HG03060 (cell line): ENCODE measurements around the gene TMPRSS4.

Experiments used
- ATAC-seq: cut with Tn5 transposase; IDR thresholded peaks from one replicate; pipeline ENCODE4 v1.9.1; 2021; ENCODE audit warnings: low read depth, moderate number of reproducible peaks; ENCODE audit not compliant: unreplicated experiment

Gene TMPRSS4

DNA sequence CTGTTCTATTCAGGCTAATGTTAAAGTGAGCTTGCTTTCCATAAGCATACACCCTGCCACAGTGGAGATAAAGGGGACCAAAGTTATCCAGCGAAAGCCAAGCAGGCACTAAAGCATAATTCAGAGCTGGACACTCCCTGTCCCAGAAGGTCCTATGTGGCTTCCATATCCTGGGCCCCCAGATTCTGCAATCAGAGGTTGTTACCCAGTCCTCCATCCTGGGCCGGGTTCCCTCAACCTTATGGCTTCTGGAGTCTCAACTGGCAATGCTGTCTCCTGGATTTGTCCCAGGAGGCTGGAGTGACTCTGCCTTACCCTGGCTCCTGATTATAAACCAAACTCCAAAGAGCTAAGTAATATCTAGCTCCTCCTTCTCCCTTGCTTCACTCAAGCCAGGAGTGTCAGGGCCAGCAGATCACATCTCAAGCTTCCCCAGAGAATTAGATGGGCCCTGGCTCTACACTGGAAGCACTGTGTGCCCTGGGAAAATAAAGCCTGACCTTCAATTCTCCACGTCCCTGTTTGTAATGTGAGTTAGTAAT is 23.9 kb downstream of the TMPRSS4 start:
- ATAC-seq = no peak

DNA sequence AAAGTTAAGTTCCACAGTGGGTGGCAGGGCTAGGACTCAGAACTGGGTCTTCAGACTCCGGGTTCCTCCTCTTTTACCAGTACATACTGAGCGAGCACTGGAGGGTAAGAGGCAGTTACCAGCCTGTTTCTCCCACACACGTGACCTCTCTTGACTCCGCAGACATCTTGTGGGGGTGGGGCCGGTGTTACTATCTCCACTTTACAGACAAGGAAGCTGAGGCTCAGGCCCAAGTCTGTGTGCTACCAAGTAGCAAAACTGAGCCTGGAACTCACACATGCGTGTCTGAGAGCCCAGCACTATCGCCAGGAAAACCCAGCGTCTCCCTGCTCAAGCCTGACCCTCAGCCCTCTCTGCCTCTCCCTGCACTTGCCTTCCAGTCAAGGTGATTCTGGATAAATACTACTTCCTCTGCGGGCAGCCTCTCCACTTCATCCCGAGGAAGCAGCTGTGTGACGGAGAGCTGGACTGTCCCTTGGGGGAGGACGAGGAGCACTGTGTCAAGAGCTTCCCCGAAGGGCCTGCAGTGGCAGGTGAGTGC is 25.9 kb downstream of the TMPRSS4 start:
- ATAC-seq = no peak

DNA sequence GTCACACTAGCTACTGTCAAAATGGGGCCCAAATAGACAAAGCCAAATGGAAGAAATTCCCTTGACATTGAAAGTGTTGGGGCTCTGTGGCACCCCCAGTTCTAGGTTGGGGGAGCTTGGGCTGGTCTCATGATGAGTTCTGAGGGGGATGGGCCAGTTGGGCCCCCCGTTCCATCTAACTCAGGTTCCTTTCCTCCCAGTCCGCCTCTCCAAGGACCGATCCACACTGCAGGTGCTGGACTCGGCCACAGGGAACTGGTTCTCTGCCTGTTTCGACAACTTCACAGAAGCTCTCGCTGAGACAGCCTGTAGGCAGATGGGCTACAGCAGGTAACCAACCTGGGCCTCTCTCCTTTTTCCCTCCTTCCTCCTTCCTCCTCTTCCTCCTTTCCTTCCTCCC is 27.6 kb downstream of the TMPRSS4 start:
- no peak for ATAC-seq

DNA sequence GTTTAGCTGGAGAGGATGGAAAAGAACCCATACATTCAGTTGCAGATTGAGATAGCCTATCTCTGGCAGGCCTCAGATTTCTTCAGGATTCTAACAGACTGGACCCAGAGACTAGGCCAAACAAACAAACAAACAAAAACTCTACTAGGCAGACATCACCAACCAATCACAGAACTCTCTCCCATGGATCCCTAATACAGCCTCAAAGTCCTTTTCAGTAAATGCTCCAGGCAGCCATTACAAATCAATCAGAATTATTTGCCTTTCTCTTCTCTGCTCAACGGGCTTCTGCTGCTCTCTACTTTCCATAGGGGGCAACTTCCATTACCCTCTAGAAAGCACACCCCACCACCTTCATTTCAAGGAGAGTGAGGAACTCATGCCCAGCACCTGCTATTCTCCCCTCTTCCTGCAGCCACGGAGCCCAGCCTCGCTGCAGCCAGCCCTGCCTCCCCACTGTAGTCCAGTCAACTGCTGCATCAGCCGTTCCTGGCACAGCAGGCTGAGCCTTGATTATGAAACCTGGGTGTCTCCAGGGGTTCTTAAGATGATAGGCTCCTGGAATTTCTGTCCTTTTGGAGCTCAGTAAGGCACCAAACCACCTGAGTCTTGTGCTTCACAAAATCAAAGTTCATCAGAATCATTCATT is 28.9 kb downstream of the TMPRSS4 start:
- ATAC-seq = no peak

DNA sequence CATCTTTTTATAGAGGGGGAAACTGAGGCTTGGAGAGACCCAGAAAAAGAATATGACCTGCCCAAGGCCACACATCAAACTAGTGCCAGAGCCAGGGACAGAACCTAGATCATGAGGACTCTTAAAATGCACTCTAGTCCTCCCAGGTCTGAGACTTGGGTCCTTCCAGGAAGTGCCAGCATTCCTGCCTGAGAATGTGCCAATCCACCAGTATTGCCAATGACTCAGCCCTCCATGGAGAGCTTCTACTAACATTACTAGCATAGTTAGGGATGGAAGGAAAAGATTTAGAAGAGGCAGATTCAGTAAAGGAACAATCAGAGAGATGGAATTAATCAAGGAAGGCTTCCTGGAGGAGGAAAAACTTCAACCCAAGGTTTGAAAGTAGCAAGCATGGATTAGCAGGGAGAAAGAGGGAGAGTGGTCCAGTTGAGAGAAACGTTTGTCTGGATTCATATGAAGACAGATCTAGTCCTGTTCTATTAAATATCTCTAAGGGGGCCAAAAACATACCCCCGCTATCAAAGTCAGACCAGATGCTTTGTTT is 30.0 kb downstream of the TMPRSS4 start:
- no peak for ATAC-seq

DNA sequence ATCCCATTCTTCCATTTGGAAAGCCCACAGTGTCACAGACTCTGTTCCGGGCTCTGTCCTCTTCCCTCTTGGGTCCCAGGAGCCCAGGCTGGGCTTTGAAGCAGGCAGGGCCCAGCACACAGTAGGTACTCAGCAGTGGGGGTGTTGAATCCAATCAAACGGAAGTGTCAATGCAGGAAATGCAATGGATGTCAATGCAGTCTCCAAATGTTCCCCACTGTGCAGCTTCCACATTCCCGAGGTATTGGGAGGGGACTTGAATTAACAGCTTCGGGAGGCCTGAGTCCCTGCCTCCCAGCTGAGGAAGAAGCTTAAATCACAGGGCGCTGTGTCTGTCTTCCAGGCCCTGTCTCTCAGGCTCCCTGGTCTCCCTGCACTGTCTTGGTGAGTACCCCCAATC is 31.6 kb downstream of the TMPRSS4 start:
- no peak for ATAC-seq

DNA sequence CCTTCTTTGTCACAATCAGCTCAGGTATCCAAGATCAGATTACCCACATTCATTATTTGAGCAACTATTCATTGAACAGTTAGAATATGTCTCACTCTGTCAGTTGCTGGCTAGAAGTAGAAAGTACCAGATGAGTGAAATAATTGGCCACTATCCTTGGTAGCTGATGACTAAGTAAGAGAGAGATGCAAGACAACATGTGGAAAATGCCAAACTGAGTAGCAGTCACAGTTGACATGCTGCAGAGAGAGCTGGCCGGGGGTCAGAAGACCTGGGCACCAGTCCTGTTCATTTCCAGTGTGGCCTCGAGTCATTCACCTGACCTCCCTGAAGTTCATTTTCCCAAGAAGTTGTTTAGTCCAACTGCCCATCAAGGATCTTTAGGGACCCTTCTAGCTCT is 32.4 kb downstream of the TMPRSS4 start:
- no peak for ATAC-seq

DNA sequence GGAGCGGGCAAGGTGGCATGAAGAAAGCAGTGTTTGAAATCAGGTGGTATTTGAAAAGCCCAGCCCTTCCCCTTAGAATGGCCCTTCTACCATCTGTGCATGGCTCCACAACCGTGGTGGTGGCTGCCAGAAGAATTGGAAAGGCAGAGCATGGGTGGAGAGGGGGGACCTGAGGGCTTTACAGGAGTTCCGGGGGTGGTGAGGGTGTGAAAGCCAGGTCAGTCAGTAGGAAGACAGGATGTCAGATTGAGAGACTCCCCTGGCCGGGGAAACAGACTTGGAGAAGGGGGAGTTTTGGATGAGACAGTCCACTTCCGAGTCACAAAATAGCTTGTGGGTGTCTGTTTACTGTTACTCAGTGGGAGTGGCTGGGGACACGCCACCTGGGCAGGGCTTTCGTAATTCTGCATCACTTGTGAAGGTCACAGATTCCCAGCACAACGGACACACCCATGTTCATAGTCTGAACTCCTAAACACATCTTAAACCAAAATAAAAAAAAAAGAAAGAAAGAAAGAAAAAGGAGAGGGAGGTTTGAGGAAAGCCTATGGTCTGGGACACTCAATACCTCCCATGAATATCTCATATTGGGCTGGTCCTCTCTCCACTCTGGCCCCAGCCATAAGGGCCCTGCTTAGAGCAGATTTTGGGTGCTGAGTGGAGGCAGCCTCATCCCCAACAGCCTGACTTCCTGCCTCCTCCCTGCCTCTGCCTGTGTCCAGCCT is 34.3 kb downstream of the TMPRSS4 start:
- no peak for ATAC-seq

DNA sequence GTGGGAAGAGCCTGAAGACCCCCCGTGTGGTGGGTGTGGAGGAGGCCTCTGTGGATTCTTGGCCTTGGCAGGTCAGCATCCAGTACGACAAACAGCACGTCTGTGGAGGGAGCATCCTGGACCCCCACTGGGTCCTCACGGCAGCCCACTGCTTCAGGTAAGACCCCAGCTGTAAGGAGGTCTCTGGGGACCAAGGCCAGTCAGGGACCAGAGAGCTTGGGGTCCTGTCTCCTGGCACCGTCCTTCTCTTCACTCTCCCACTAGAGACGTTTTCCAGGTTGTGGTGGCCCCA is 34.8 kb downstream of the TMPRSS4 start:
- no peak for ATAC-seq

DNA sequence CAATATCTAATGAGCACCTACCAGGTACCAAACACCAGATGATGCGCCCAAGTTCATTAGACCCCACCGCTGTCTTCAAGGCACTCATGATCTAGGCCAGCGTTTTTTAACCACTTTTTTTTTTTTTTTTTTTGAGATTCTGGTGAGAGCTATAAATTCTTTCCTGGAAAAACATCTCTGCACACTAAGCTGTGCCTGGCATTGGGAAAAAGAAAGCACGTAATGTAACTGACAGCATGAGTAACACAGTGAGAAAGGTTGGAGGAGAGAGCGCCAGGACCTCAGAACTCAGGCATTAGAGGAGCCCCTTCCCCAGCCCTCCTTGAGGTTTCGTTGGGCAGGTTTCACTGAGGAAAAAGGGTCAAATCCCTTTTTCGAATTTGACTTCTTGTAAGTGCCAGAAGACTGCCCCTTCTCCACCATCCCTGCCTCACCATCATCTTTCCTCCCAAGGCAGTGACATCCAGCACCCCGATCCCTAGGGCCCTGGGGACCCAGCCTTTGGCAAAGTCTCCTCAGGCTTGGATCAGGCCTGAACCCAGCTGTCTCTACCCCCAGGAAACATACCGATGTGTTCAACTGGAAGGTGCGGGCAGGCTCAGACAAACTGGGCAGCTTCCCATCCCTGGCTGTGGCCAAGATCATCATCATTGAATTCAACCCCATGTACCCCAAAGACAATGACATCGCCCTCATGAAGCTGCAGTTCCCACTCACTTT is 36.0 kb downstream of the TMPRSS4 start:
- no peak for ATAC-seq

DNA sequence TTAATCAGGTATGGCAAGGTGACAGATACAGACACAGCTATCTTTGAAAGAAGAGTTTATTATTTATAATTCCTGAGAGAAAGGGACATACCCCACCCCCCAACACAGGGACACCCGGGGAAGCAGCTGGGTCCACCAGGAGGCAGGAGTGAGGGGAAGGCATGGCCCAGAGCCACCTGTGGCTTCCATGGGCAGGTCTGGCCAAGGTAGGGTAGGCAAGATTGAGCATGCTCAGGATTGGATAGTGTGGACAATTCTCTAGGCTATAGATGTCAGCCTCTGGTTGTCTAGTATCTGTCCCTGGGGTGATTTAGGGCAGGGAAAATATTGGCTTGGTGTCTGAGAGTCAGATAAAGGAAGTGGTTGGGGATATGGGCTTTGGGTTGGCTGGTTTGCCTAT is 37.4 kb downstream of the TMPRSS4 start:
- no peak for ATAC-seq

DNA sequence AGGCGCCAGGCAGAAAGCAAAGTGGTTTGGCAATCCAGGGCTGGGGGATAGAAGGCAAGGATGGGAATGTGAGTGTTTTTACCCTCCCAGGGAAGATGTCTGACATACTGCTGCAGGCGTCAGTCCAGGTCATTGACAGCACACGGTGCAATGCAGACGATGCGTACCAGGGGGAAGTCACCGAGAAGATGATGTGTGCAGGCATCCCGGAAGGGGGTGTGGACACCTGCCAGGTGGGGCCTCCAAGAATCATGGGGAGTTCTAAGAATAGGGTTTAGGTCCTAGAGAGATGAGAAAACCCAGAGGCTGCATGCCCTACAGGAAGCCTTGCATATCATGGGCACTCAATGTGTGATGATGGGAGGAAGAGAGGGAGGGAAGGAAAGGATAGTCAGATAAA is 38.2 kb downstream of the TMPRSS4 start:
- ATAC-seq = no peak

DNA sequence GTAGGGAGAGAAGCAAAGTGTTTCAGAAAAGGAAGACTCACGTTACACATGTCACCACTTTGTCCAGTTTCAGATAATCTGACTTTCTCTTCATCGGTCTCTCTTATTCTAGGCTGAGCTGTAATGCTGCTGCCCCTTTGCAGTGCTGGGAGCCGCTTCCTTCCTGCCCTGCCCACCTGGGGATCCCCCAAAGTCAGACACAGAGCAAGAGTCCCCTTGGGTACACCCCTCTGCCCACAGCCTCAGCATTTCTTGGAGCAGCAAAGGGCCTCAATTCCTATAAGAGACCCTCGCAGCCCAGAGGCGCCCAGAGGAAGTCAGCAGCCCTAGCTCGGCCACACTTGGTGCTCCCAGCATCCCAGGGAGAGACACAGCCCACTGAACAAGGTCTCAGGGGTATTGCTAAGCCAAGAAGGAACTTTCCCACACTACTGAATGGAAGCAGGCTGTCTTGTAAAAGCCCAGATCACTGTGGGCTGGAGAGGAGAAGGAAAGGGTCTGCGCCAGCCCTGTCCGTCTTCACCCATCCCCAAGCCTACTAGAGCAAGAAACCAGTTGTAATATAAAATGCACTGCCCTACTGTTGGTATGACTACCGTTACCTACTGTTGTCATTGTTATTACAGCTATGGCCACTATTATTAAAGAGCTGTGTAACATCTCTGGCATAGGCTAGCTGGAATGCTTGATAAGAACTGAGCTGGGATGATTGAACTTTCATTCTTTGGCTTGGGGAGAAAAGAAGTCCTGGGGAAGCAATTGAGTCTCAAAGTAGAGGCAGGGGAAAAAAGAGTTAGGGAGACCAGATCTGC is 41.1 kb downstream of the TMPRSS4 start:
- no peak for ATAC-seq

DNA sequence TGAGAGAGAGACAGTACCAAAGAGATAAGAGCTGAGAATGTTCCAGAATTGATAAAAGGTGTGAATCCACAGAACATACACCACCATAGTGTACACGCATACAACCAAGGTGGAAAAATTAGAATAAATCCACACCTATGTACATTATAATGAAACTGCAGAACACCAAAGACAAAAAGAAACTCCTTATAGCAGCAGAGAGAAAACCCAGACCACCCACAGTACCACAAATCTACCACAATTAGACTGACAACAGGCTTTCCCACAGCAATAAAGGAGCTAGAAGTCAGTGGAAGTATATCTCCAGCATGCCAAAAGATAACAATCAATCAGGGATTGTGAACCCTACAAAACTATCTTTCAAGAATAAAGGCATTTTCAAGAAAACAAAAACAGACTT is 43.9 kb downstream of the TMPRSS4 start:
- ATAC-seq = no peak

DNA sequence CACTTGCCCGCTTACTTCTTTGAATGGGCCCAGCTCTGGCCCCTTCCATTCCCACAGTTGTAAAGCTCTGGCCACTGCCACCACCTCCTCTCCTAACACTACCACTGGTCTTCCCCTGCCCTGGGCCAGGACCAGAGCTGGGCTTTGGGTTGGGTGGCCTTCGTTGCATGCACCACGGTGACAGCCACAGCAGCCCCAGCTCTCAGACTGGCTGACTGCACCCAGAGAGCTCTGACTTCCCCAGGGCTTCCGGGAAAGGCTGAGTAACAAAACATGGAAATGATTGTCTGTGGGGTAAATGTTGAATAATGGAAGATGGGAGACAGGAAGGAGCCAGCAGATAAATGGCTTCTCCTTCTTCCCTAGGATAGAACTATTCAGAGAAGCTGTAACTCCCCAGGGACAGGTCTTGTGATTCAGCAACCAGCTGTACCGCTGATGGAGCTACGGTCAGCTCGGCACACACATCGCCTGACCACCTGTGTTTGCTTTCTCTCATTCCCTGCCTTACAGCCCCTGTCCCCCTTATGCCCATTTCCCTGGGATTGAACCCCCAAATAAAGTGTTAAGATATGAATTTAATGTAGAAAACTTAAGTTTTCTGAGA is 48.2 kb downstream of the TMPRSS4 start:
- no peak for ATAC-seq

DNA sequence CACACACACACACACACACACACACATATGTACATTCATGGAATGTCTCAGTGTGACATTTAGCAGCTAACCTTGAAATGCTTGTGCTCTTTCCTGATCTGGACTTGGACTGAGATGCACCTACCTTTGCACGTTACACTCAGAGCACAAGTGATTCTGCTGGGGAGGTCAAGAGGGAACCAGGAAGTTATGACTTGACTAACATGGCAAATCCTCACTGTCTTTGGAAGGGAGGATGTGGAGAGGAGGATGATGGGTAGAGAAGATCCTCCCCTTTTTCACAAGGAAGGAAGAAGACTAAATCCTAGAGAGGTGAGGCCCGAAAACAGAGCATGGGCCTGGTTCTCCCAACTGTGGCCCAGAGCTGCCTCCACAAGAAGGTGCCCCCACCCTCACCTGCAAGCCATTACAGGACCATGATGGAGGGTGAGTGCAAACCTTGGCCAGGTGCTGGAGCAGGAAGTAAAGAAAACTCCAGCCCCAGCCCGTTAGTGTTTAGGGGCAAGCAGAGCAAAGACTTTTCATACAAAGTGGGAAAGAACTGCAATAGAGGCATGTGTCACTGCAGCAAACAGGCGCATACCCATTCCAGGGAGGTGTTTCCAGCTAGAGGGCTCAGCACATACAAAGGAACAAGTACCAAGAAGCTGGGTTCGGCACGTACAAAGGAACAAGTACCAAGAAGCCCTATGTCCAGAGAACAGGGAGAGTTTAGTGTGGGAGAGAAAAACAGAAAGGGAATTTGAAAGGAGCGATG is 49.4 kb downstream of the TMPRSS4 start:
- ATAC-seq = no peak

DNA sequence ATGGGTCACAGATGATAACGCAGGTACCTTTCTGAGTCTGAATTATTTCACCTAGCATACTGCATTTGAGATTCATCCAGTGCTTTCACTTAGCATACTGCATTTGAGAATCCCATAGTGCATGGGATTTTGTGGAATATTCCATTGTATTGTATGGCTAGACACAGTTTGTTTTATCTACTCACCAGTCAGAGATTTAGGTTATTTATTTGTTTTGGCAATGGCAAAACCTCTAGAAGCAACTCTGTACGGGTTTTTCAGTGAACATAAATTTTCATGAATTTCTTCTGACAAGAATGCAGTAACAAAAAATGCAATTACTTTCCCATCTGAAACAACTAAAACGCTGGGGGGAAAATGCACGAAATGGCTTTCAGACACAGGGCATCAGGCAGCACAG is 51.4 kb downstream of the TMPRSS4 start:
- ATAC-seq = no peak

DNA sequence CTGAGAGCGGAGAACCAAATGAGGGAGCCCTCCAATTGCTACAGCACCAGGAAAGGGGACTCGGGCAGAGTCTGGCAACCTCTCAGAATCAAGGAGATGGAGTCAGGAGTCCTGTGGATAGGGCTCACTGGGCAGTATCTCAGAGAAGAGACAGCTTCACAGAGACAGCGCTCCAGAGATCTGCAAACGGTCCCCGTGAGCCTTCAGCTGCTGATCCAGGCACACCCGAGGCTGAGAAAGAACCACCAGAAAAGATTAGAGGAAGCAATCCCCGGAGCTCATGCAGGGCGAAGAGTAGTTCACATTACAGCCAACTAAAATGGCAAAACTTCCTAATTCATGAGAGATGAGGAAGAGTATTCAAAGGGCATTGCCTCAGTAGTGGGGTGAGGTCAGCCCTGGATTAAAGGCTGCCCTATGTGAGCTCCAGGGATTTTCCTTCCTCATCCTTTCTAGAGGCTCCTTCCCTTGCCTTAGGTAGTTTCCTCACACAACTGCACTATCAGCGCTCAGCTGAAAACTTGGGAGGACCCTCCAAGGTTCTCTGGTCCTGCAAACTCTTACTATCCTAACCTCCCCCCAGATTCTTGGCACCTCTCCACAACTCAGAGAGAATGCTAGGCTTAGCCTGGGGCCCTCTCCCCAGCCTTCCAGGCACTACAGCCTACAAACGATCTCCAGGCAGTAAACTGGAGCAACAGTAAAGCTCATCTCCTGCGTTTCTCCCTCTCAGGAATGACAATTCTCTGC is 52.0 kb downstream of the TMPRSS4 start:
- ATAC-seq = no peak
